ENCODE results near the gene FNDC3B.

FNDC3B gene

GRCh38 chr3:172437713-172438112 is 398.3 kb downstream of the FNDC3B start:
- Histone ChIP-seq H3K4me1 (no peaks in the 10 kb centered on the region), H3K36me3 (no peaks in the 10 kb centered on the region), H3K27me3 (peaks cover 16% of the 10 kb centered on the region), H3K9me3 (no peaks in the 10 kb centered on the region), H3K4me3 (ENCODE audit: low read depth, low read length) (no peak overlapping the region)
- TF ChIP-seq CTCF (IDR thresholded peaks at IDR 0.05; ENCODE audit: low read depth, low read length): no peak
- no peak for DNase-seq

GRCh38 chr3:172438186-172438585 is 398.8 kb downstream of the FNDC3B start:
- no peak for TF ChIP-seq CTCF (IDR thresholded peaks at IDR 0.05; ENCODE audit: low read depth, low read length)
- Histone ChIP-seq H3K36me3 (no peaks in the 10 kb centered on the region), H3K9me3 (no peaks in the 10 kb centered on the region), H3K4me1 (no peaks in the 10 kb centered on the region), H3K4me3 (ENCODE audit: low read depth, low read length) (no peak overlapping the region), H3K27me3 (peaks cover 16% of the 10 kb centered on the region)
- no peak for DNase-seq

- no peaks in the 10 kb centered on the region for H3K4me1 ChIP-seq
- no peak for TF ChIP-seq CTCF (IDR thresholded peaks at IDR 0.05; ENCODE audit: low read depth, low read length)
- no peak for DNase-seq
- no peaks in the 10 kb centered on the region for H3K9me3 ChIP-seq
- no peak overlapping the region for H3K4me3 ChIP-seq (ENCODE audit: low read depth, low read length)
- H3K27me3 ChIP-seq: peaks cover 37% of the 10 kb centered on the region
- no peaks in the 10 kb centered on the region for H3K36me3 ChIP-seq
Observed at GRCh38 chr3:172441581-172441980, 402.2 kb downstream of the FNDC3B start.

GRCh38 chr3:172442606-172443005 is 403.2 kb downstream of the FNDC3B start:
- Histone ChIP-seq H3K4me1 (no peaks in the 10 kb centered on the region), H3K36me3 (no peaks in the 10 kb centered on the region), H3K4me3 (ENCODE audit: low read depth, low read length) (no peak overlapping the region), H3K27me3 (peaks cover 47% of the 10 kb centered on the region), H3K9me3 (no peaks in the 10 kb centered on the region)
- no peak for DNase-seq
- no peak for TF ChIP-seq CTCF (IDR thresholded peaks at IDR 0.05; ENCODE audit: low read depth, low read length)

GRCh38 chr3:172444821-172445220 is 405.4 kb downstream of the FNDC3B start:
- no peaks in the 10 kb centered on the region for H3K4me1 ChIP-seq
- DNase-seq: no peak
- no peaks in the 10 kb centered on the region for H3K9me3 ChIP-seq
- no peaks in the 10 kb centered on the region for H3K36me3 ChIP-seq
- H3K4me3 ChIP-seq (ENCODE audit: low read depth, low read length): no peak overlapping the region
- H3K27me3 ChIP-seq: peaks cover 64% of the 10 kb centered on the region
- TF ChIP-seq CTCF (IDR thresholded peaks at IDR 0.05; ENCODE audit: low read depth, low read length): no peak

- Histone ChIP-seq H3K27me3 (peaks cover 74% of the 10 kb centered on the region), H3K4me1 (no peaks in the 10 kb centered on the region), H3K36me3 (no peaks in the 10 kb centered on the region), H3K9me3 (no peaks in the 10 kb centered on the region), H3K4me3 (ENCODE audit: low read depth, low read length) (no peak overlapping the region)
- no peak for TF ChIP-seq CTCF (IDR thresholded peaks at IDR 0.05; ENCODE audit: low read depth, low read length)
- DNase-seq: no peak
Observed at GRCh38 chr3:172446198-172446597, 406.8 kb downstream of the FNDC3B start.

Data from BE2C (cell line).